ENCODE measurements around the gene PCNT.
"Not testable (repeated sequence)": the region's sequence is repeated elsewhere in the genome, so short reads cannot be mapped to it uniquely, and the experiment has no call there.

Gene PCNT

GRCh38 chr21:46454634-46455390 is 130.9 kb downstream of the PCNT start:
- DNase-seq (ENCODE audit: low spot score): no peak

GRCh38 chr21:46455575-46456385 is 131.8 kb downstream of the PCNT start:
- DNase-seq (ENCODE audit: low spot score): no peak

GRCh38 chr21:46456750-46457149 is 132.8 kb downstream of the PCNT start:
- no peak for DNase-seq (ENCODE audit: low spot score)

GRCh38 chr21:46457801-46458314 is 133.9 kb downstream of the PCNT start:
- no peak for DNase-seq (ENCODE audit: low spot score)

GRCh38 chr21:46458315-46459023 is 134.5 kb downstream of the PCNT start, which contains the start of gene DIP2A:
Gene DIP2A (plus strand): TSS chr21:46458891. CDS start chr21:46459132, 241 bp downstream.
- DNase-seq (ENCODE audit: low spot score): peak; percentile 98

GRCh38 chr21:46459024-46459355 is 135.0 kb downstream of the PCNT start:
- no peak for DNase-seq (ENCODE audit: low spot score)

- DNase-seq (ENCODE audit: low spot score): no peak
Measured at GRCh38 chr21:46459356-46460112, 135.6 kb downstream of the PCNT start.

- no peak for DNase-seq (ENCODE audit: low spot score)
Measured at GRCh38 chr21:46461909-46462308, 138.0 kb downstream of the PCNT start.

GRCh38 chr21:46465153-46465552 is 141.2 kb downstream of the PCNT start:
- not testable (repeated sequence) for DNase-seq (ENCODE audit: low spot score)

GRCh38 chr21:46465651-46466050 is 141.7 kb downstream of the PCNT start:
- DNase-seq (ENCODE audit: low spot score): no peak

- DNase-seq (ENCODE audit: low spot score): no peak
Measured at GRCh38 chr21:46468108-46468774, 144.3 kb downstream of the PCNT start.

- DNase-seq (ENCODE audit: low spot score): no peak
Measured at GRCh38 chr21:46469275-46469674, 145.3 kb downstream of the PCNT start.

GRCh38 chr21:46471514-46471913 is 147.6 kb downstream of the PCNT start:
- no peak for DNase-seq (ENCODE audit: low spot score)

- DNase-seq (ENCODE audit: low spot score): no peak
Measured at GRCh38 chr21:46472246-46472645, 148.3 kb downstream of the PCNT start.

GRCh38 chr21:46474382-46474781 is 150.4 kb downstream of the PCNT start:
- no peak for DNase-seq (ENCODE audit: low spot score)

GRCh38 chr21:46475296-46475695 is 151.3 kb downstream of the PCNT start:
- no peak for DNase-seq (ENCODE audit: low spot score)

- no peak for DNase-seq (ENCODE audit: low spot score)
Measured at GRCh38 chr21:46477765-46478164, 153.8 kb downstream of the PCNT start.

- no peak for DNase-seq (ENCODE audit: low spot score)
Measured at GRCh38 chr21:46478910-46479309, 155.0 kb downstream of the PCNT start.

- no peak for DNase-seq (ENCODE audit: low spot score)
Measured at GRCh38 chr21:46480466-46480865, 156.5 kb downstream of the PCNT start.

GRCh38 chr21:46482225-46482845 is 158.4 kb downstream of the PCNT start:
- DNase-seq (ENCODE audit: low spot score): no peak

GRCh38 chr21:46482846-46483231 is 158.9 kb downstream of the PCNT start:
- no peak for DNase-seq (ENCODE audit: low spot score)

Measured in LoVo (cell line).